ENCODE measurements around the gene UNC119.

The UNC119 gene

DNA sequence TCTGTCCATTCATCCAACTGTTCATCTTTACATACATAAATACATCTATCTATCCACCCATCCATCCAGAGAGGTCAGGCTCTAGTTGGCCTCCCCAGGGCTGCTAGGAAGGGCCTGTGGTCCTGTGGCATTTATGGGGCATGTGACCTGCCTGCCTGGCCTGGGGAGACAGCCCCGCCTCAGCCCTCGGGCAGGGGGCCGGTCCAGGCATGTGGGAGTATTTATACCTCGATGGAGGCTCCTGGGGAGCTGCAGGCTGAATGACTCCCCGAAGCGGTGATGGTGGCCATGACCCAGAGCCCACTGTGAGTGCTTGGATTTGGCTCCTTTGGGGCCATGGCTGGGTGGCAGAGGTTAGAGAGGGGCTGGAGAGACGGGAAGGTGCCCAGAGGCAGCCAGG is 38.9 kb downstream of the UNC119 start:
- no peak overlapping the region for H3K4me3 ChIP-seq (ENCODE audit: low read length)
- TF ChIP-seq, protein P1, sequence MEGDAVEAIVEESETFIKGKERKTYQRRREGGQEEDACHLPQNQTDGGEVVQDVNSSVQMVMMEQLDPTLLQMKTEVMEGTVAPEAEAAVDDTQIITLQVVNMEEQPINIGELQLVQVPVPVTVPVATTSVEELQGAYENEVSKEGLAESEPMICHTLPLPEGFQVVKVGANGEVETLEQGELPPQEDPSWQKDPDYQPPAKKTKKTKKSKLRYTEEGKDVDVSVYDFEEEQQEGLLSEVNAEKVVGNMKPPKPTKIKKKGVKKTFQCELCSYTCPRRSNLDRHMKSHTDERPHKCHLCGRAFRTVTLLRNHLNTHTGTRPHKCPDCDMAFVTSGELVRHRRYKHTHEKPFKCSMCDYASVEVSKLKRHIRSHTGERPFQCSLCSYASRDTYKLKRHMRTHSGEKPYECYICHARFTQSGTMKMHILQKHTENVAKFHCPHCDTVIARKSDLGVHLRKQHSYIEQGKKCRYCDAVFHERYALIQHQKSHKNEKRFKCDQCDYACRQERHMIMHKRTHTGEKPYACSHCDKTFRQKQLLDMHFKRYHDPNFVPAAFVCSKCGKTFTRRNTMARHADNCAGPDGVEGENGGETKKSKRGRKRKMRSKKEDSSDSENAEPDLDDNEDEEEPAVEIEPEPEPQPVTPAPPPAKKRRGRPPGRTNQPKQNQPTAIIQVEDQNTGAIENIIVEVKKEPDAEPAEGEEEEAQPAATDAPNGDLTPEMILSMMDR (conservative IDR thresholded peaks at IDR 0.05; ENCODE audit: low read length): no peak
- DNase-seq (ENCODE audit: low read depth): no peak

DNA sequence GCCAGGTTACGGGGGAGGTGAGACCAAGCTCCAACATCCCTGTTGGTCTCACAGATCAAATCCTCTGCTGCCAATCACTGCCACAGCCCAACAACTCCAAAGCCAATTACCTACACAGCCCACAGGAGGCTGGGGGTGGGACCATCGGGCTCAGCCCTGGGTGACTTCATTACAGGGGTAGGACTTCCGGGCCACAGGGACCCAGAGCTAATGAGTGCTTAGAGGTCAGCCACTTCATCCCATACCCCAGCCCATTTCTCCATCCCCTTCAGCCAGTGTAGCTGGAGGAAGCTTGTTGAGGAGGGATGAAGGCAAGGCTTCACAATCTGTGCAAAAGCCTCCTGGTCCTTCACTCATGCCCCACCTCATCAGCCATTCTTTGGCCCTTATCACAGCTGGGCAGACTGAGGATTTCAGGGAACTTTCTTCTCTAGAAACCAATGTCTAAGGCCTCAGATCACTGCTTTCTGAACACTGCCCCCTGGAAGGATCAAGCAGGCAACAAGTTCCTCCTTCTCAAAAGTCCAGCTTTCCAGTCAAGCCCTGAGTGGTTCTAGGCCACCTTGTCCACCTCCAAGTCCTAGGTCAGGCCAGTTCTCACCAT is 40.5 kb downstream of the UNC119 start:
- TF ChIP-seq, protein P1 (conservative IDR thresholded peaks at IDR 0.05; ENCODE audit: low read length): no peak
- no peak for DNase-seq (ENCODE audit: low read depth)
- H3K4me3 ChIP-seq (ENCODE audit: low read length): no peak overlapping the region

DNA sequence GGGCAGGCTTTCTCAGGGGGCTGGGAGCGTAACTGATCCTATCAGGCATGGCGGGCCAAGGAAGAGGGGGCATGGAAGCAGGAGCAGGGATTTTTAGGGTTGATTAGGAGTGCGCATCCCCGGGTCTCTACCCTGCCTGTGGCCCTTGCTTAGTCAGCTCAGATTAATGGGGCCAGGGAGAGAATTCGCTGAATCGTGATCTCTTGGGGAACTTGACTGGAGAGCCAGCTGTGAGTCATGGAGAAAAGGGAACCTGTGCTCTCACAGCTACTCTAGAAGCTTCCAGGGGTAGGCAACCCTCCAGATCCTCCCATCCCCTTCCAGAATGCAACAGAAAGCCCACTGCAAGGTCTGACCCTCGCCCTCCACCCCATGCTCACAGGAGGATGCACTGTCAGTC is 42.6 kb downstream of the UNC119 start:
- no peak for DNase-seq (ENCODE audit: low read depth)
- H3K4me3 ChIP-seq (ENCODE audit: low read length): no peak overlapping the region
- TF ChIP-seq, protein P1 (conservative IDR thresholded peaks at IDR 0.05; ENCODE audit: low read length): no peak

DNA sequence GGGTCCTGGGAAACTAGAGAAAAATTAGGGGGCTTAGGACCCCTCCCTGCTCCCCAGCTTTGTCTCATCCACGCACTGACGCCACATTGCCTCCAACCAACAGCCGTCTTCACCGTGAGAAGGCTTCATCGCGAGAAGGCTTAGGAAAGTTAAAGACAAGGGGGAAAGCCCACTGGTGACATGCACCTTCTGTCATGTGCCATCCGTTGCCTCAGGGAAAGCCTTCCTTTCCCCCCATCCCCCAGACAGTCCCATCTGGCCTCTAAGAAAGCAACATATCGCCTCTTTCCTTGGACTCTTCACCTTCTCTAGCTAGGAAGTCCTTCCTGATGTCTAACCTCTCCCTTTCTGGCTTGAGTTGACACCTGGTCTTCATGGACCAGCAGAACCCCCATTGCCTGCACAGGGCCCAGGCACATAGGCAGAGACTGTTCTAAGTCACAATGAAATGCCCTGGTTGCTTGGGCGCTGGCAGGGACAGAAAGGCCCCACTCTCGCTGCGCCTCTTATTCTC is 44.2 kb downstream of the UNC119 start:
- TF ChIP-seq, protein P1 (conservative IDR thresholded peaks at IDR 0.05; ENCODE audit: low read length): no peak
- no peak for DNase-seq (ENCODE audit: low read depth)
- no peak overlapping the region for H3K4me3 ChIP-seq (ENCODE audit: low read length)

DNA sequence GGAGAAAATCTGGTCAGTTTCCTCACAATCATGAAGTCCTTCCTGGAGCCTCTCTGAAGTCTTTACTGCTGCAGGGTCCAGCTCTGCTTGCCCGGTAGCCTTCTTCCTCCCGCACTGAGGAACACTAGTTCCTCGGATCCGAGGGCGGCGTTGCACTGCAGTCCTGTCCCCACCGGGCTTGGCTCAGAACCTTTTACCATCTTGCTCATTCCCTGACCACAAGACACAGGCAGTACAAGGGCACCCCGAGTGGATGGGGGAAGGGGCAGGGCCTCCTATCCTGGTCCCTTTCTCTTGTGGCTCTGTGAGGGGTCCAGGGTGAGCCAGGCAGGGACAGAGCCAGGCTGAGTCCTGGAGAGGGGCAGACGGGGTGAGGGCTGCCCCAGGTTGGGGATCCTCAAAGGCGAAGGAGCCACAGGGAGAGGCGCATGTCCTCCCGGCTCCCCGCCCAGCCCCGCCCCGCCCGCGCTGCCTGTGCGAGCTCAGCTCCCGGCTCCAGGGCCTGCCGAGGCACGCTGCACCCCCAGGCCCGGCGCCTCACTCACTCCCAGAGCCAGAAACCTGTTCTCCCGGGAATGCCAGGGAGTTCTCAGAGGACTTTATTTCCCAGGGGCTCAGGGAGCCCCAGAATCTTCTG is 44.7 kb downstream of the UNC119 start:
- H3K4me3 ChIP-seq (ENCODE audit: low read length): no peak overlapping the region
- DNase-seq (ENCODE audit: low read depth): no peak

DNA sequence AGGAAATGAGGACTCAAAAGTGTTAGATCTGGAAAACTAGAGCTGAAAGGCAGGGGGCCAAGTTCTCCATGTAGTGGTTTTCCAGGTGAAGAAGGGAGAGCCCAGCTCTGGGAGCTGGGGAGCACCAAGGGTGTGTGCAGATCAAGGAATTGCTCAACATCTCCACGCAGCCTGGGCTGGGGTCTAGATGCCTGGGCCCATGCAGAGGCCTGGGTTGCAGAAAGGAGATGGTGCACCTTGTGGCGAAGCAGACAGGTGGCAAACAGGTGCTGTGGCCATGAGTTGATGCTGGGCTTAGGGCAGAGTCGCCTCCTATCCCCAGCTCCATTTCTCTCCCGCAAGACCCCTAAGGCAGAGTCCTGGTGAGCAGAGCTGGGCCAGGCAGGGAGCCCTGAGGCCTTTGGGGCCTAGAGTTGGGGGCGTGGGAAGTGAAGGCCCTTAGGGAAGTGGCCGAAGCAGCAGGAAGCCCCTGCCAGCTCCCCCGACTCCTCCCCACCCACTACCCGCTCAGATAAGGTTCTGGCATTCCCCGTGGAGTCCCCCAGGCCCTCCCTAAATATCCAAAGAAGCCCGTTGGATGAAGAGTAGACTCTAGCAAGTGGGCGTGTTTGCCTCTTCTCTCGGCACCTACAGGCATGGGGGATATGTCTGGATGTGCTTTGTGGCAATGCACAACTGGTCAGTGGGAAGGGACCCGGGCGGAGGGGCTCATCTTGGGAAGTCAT is 45.5 kb downstream of the UNC119 start:
- DNase-seq (ENCODE audit: low read depth): no peak
- H3K4me3 ChIP-seq (ENCODE audit: low read length): no peak overlapping the region
- TF ChIP-seq, protein P1 (conservative IDR thresholded peaks at IDR 0.05; ENCODE audit: low read length): no peak

More for the DNA sequence above, 44.7 kb downstream of the UNC119 start:
- TF ChIP-seq, protein P1 (conservative IDR thresholded peaks at IDR 0.05; ENCODE audit: low read length): no peak

Measured in AG10803 (cell line).